Fibroblast of the aortic adventitia (primary cell): ENCODE measurements around the gene AGPAT1. TPM values are rescaled to one million over a fixed set of nuclear protein-coding genes. Genes with fewer than 3 reads are reported as not detected.

Experiments used
- DNase-seq: peaks from one replicate; pipeline ENCODE4 v3.0.0-alpha.2; 2010; ENCODE audit warnings: low read depth
- H3K4me3 ChIP-seq: 2 replicates; pipeline ENCODE4 v1.5.1; 2011; ENCODE audit warnings: low read depth, mild to moderate bottlenecking, control low read depth, low read length, moderate library complexity
- CTCF ChIP-seq: IDR thresholded peaks from 2 replicates; pipeline ENCODE4 v1.5.1; 2011; ENCODE audit warnings: mild to moderate bottlenecking, low read length, control low read depth, inconsistent platforms; ENCODE audit not compliant: insufficient read depth
- total RNA-seq: library from RNA; depleted of rRNA; stranded (reverse); fragments of >200 nt; gene quantifications from 2 replicates; pipeline ENCODE4 v1.2.3, GENCODE V29; 2012; ENCODE audit warnings: low replicate concordance

The AGPAT1 gene
- total RNA-seq, 1 donor = 41.1 TPM

GRCh38 chr6:32184084-32184640 is 8.3 kb upstream of the AGPAT1 start, which contains the start of gene AGER:
Gene AGER (minus strand): TSS chr6:32184253. CDS start chr6:32184222, 31 bp downstream.
- no peak for TF ChIP-seq CTCF
- H3K4me3 ChIP-seq = no peak within 1 kb of the TSS
- DNase-seq = no peak

GRCh38 chr6:32183483-32184083 is 7.7 kb upstream of the AGPAT1 start:
- H3K4me3 ChIP-seq = no peak overlapping the region

GRCh38 chr6:32183030-32183429 is 7.1 kb upstream of the AGPAT1 start:
- DNase-seq = no peak
- TF ChIP-seq CTCF = no peak
- no peak overlapping the region for H3K4me3 ChIP-seq

More at GRCh38 chr6:32183483-32184083, 7.7 kb upstream of the AGPAT1 start:
- TF ChIP-seq CTCF = no peak
- no peak for DNase-seq

- TF ChIP-seq CTCF = no peak
- H3K4me3 ChIP-seq = no peak overlapping the region
- DNase-seq = no peak
Observed at GRCh38 chr6:32182555-32182981, 6.7 kb upstream of the AGPAT1 start.

- no peak overlapping the region for H3K4me3 ChIP-seq
- TF ChIP-seq CTCF = no peak
- no peak for DNase-seq
Observed at GRCh38 chr6:32181915-32182529, 6.1 kb upstream of the AGPAT1 start.

GRCh38 chr6:32181148-32181702 is 5.3 kb upstream of the AGPAT1 start:
- TF ChIP-seq CTCF = no peak
- DNase-seq = no peak
- no peak overlapping the region for H3K4me3 ChIP-seq
